AG08395 (cell line): ENCODE results near the gene SLC37A1.

Source experiments
- DNase-seq: peaks from one replicate; pipeline ENCODE4 v3.0.0; 2012; ENCODE audit warnings: mixed read lengths, low spot score

Gene SLC37A1

GRCh38 chr21:42562816-42563215 is 49.2 kb downstream of the SLC37A1 start:
- no peak for DNase-seq

- no peak for DNase-seq
Measured at GRCh38 chr21:42563261-42563660, 49.6 kb downstream of the SLC37A1 start.

- no peak for DNase-seq
Measured at GRCh38 chr21:42563686-42564085, 50.0 kb downstream of the SLC37A1 start.

- no peak for DNase-seq
Measured at GRCh38 chr21:42564561-42564971, 50.9 kb downstream of the SLC37A1 start.

GRCh38 chr21:42565206-42565810 is 51.7 kb downstream of the SLC37A1 start:
- DNase-seq = no peak

- no peak for DNase-seq
Measured at GRCh38 chr21:42565886-42566523, 52.4 kb downstream of the SLC37A1 start.

- no peak for DNase-seq
Measured at GRCh38 chr21:42566524-42567213, 53.0 kb downstream of the SLC37A1 start.

- no peak for DNase-seq
Measured at GRCh38 chr21:42567214-42567555, 53.5 kb downstream of the SLC37A1 start.

GRCh38 chr21:42567861-42568260 is 54.2 kb downstream of the SLC37A1 start:
- DNase-seq = no peak

GRCh38 chr21:42568376-42568775 is 54.7 kb downstream of the SLC37A1 start:
- no peak for DNase-seq

- no peak for DNase-seq
Measured at GRCh38 chr21:42568866-42569731, 55.4 kb downstream of the SLC37A1 start.

GRCh38 chr21:42569732-42570301 is 56.2 kb downstream of the SLC37A1 start:
- DNase-seq = no peak

- no peak for DNase-seq
Measured at GRCh38 chr21:42570362-42570761, 56.7 kb downstream of the SLC37A1 start.

GRCh38 chr21:42570841-42571387 is 57.3 kb downstream of the SLC37A1 start:
- DNase-seq = no peak

- DNase-seq = no peak
Measured at GRCh38 chr21:42571391-42572150, 57.9 kb downstream of the SLC37A1 start.

- DNase-seq = no peak
Measured at GRCh38 chr21:42572906-42573495, 59.3 kb downstream of the SLC37A1 start.

- DNase-seq = peak; percentile 31
Measured at GRCh38 chr21:42574234-42575027, 60.8 kb downstream of the SLC37A1 start.

GRCh38 chr21:42575111-42575510 is 61.5 kb downstream of the SLC37A1 start:
- no peak for DNase-seq

GRCh38 chr21:42576639-42577038 is 63.0 kb downstream of the SLC37A1 start:
- DNase-seq = no peak

GRCh38 chr21:42578034-42578433 is 64.4 kb downstream of the SLC37A1 start:
- no peak for DNase-seq
